Esophagus muscularis mucosa (tissue), 4 donors: ENCODE measurements around the gene CADM3.

Source experiments
- CTCF ChIP-seq, 3 experiments: fragments of 200-600 bp in 2 of 3; fragments of 450-650 bp in 1 of 3; sonication (generic) in 2 of 3; IDR thresholded peaks; one replicate each; pipeline ENCODE4 v1.5.1; 2017 to 2019; ENCODE audit warnings: antibody characterized with exemption in 3 of 3, mild to moderate bottlenecking in 2 of 3, moderate library complexity in 1 of 3
- EP300 ChIP-seq: sonication (generic); formaldehyde crosslinking; IDR thresholded peaks from one replicate; pipeline ENCODE4 v1.6.1; 2017; ENCODE audit warnings: antibody characterized with exemption
- POLR2A ChIP-seq: fragments of 450-650 bp; IDR thresholded peaks from one replicate; pipeline ENCODE4 v1.6.1; 2017; ENCODE audit warnings: antibody characterized with exemption, moderate library complexity, mild to moderate bottlenecking, low read depth
- POLR2AphosphoS5 ChIP-seq, 2 donors: sonication (generic); formaldehyde crosslinking; IDR thresholded peaks; one replicate each; pipeline ENCODE4 v1.6.1; 2017; ENCODE audit warnings: antibody characterized with exemption in 2 of 2

- no peak for TF ChIP-seq CTCF (IDR thresholded peaks at IDR 0.05)
- TF ChIP-seq POLR2A: no peak
- no peak for TF ChIP-seq POLR2AphosphoS5 (IDR thresholded peaks at IDR 0.05)
- TF ChIP-seq EP300: no peak
Observed at GRCh38 chr1:159203610-159204009, 32.2 kb downstream of the CADM3 start.
